ENCODE measurements around the gene CXXC1. TPM values are rescaled to one million over a fixed set of nuclear protein-coding genes. Genes with fewer than 3 reads are reported as not detected.

CXXC1 gene
- total and polyA plus RNA-seq, 8 donors: 55.5 to 78.0 (median 64.8) TPM

- intact Hi-C loops (cut with DNase I): no loop called here
These were observed 40.5 kb upstream of the CXXC1 start for GRCh38 chr18:50327983-50328382.

GRCh38 chr18:50320719-50321118 lies 33.2 kb upstream of the CXXC1 start:
- Histone ChIP-seq H3K27ac (no peak overlapping the region), H3K27me3 (peaks cover 0 to 52% of the 10 kb centered on the region in 2 donors), H3K36me3 (no peaks in the 10 kb centered on the region), H3K9me3 (no peaks in the 10 kb centered on the region), H3K4me3 (no peak overlapping the region), H3K4me1 (no peaks in the 10 kb centered on the region)
- intact Hi-C loops (cut with DNase I): no loop called here
- no peak for DNase-seq
- no peak for ATAC-seq
- TF ChIP-seq CTCF (IDR thresholded peaks at IDR 0.05): no peak

More at GRCh38 chr18:50327983-50328382, 40.5 kb upstream of the CXXC1 start:
- no peak for TF ChIP-seq CTCF (IDR thresholded peaks at IDR 0.05)
- H3K36me3 ChIP-seq: no peaks in the 10 kb centered on the region
- ATAC-seq: no peak
- H3K4me3 ChIP-seq: no peak overlapping the region
- DNase-seq: no peak
- no peaks in the 10 kb centered on the region for H3K4me1 ChIP-seq
- peaks cover 0 to 34% of the 10 kb centered on the region in 2 donors for H3K27me3 ChIP-seq
- H3K9me3 ChIP-seq: no peaks in the 10 kb centered on the region
- no peak overlapping the region for H3K27ac ChIP-seq

GRCh38 chr18:50315100-50315871 lies 27.8 kb upstream of the CXXC1 start:
- DNase-seq (no peak), ATAC-seq (no peak)
- intact Hi-C loops (cut with DNase I): no loop called here
- Histone ChIP-seq H3K4me1 (no peaks in the 10 kb centered on the region), H3K4me3 (no peak overlapping the region), H3K27me3 (peaks cover 0 to 63% of the 10 kb centered on the region in 2 donors), H3K36me3 (no peaks in the 10 kb centered on the region), H3K27ac (no peak overlapping the region), H3K9me3 (no peaks in the 10 kb centered on the region)
- no peak for TF ChIP-seq CTCF (IDR thresholded peaks at IDR 0.05)

GRCh38 chr18:50313873-50314460 lies 26.5 kb upstream of the CXXC1 start:
- DNase-seq: no peak
- Histone ChIP-seq H3K27ac (no peak overlapping the region), H3K27me3 (peaks cover 0 to 66% of the 10 kb centered on the region in 2 donors), H3K9me3 (no peaks in the 10 kb centered on the region), H3K4me3 (no peak overlapping the region), H3K4me1 (no peaks in the 10 kb centered on the region), H3K36me3 (no peaks in the 10 kb centered on the region)
- no peak for ATAC-seq
- intact Hi-C loops (cut with DNase I): no loop called here
- no peak for TF ChIP-seq CTCF (IDR thresholded peaks at IDR 0.05)

- no peak for TF ChIP-seq CTCF (IDR thresholded peaks at IDR 0.05)
- no peak overlapping the region for H3K27ac ChIP-seq
- peaks cover 0 to 66% of the 10 kb centered on the region in 2 donors for H3K27me3 ChIP-seq
- ATAC-seq: no peak
- peaks cover 0 to 7% of the 10 kb centered on the region in 2 donors for H3K4me1 ChIP-seq
- DNase-seq: no peak
- H3K4me3 ChIP-seq: no peak overlapping the region
- intact Hi-C loops (cut with DNase I): no loop called here
- H3K9me3 ChIP-seq: no peaks in the 10 kb centered on the region
- H3K36me3 ChIP-seq: no peaks in the 10 kb centered on the region
These were observed 25.6 kb upstream of the CXXC1 start for GRCh38 chr18:50313031-50313607.
